ENCODE data around the gene CTTNBP2NL.
"Not testable (repeated sequence)": the region's sequence is repeated elsewhere in the genome, so short reads cannot be mapped to it uniquely, and the experiment has no call there.

CTTNBP2NL gene

GRCh38 chr1:112470324-112470723, 74.3 kb downstream of the CTTNBP2NL start:
- not testable (repeated sequence) for DNase-seq

DNA sequence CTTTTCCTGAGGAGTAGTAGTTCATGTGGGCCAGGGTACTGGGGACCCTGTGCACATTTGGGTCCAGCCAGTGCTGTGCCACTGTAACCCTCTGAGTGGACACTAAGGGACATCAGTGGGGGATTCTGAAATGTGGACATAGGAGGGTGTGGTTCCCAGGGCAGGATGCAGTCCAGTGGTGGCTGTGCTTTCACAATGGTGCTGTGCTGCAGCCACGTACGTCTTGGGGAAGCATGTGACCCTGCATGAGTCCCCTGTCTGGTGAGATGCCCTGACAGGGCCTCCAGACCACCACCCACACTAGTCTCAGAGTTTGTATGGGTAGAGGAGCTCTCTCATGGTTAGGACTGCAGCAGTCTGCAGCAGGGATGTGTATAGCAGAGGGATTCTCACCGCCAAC, 75.0 kb downstream of the CTTNBP2NL start:
- no peak for DNase-seq

DNA sequence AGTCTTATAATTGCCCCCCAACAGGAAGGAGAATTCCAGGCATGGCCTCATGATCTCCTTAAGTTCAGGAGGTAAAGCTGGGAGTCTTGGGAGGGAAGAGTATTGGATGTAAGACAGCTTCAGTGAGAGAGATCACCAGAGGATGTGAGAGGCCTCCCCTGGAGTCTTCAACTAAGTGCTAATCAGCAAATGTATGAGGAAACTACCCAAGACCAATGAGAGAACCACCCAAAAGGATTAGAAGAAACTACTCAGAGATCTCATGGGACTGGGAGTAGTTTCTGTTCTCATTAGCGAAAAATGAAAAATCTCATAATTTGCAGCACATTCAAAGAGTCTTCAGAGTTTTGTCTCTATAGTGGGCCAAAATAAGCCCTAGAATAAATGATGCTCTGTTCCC, 76.1 kb downstream of the CTTNBP2NL start:
- no peak for DNase-seq

DNA sequence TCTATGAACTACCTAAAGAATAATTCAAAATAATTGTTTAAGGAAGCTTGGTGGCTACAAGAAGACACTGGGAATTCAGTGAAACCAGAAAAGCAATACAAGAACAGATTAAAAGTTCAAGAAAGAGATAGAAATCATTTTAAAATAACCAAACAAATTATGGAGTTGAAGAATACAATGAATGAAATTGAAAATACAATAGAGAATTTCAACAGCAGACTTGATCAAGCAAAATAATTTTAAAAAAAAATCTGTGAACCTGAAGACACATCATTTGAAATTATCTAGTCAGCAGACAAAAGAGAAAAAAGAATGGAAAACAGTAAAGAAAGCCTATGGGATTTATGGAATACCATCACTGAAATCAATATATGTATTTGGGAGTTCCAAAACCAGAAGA, 81.5 kb downstream of the CTTNBP2NL start:
- no peak for DNase-seq

DNA sequence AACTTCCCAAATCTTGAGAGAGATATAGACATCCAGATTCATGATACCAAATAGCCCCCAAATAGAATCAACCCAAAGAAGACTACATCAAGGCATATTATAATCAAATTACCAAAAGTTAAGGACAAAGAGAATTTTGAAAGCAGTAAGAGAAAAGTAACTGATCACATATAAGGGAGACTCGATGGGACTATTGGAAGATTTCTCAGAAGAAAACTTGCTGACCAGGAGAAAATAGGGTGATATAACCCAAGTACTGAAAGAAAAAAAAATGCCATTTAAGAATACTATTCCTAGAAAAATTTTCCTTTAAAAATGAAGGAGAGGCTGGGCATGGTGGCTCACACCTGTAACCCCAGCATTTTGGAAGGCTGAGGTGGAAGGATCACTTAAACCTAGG, 82.3 kb downstream of the CTTNBP2NL start:
- DNase-seq, result no peak

GRCh38 chr1:112486063-112486462, 90.0 kb downstream of the CTTNBP2NL start:
- DNase-seq, result not testable (repeated sequence)

DNA sequence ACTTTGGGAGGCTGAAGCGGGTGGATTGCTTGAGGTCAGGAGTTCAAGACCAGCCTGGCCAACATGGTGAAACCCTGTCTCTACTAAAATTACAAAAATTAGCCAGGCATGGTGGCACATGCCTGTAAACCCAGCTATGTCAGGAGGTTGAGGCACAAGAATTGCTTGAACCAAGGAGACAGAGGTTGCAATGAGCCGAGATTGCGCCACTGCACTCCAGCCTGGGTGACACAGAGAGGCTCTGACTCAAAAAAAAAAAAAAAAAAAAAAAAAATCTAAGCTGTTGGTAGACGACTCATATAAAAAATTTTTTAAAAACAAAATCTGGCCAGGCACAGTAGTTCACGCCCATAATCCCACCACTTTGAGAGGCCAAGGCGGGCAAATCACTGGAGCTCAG, 91.7 kb downstream of the CTTNBP2NL start:
- not testable (repeated sequence) for DNase-seq

GRCh38 chr1:112488141-112488540, 92.1 kb downstream of the CTTNBP2NL start:
- DNase-seq, result no peak

GRCh38 chr1:112492076-112492475, 96.1 kb downstream of the CTTNBP2NL start:
- no peak for DNase-seq

DNA sequence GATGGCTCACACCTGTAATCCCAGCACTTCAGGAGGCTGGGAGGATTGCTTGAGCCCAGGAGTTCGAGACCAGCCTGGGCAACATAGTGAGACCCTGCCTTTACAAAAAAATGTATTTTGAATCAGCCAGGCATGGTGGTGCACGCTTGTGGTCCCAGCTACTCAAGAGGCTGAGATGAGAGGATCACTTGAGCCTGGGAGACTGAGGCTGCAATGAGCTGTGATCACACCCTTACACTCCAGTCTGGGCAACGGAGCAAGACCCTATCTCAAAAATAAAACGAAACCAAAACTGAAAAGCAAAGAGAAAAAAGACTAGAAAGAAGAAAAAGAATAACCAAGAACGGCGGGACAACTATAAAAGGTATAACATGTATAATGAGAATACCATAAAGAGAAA, 97.3 kb downstream of the CTTNBP2NL start:
- DNase-seq, result no peak

DNA sequence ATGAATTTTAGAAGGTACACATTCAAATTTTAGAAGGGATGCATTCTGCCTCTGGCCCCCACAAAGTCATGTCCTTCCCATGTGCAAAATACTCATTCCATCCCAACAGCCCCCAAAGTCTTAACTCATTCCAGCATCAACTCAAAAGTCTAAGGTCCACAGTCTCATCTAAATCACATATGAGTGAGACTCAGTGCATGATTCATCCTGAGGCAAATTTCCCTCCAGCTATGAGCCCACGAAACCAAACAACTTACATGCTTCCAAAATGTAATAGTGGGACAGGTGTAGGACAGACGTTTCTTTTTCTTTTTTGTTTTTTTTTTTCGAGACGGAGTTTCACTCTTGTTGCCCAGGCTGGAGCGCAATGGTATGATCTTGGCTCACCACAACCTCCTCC, 100.3 kb downstream of the CTTNBP2NL start:
- no peak for DNase-seq

DNA sequence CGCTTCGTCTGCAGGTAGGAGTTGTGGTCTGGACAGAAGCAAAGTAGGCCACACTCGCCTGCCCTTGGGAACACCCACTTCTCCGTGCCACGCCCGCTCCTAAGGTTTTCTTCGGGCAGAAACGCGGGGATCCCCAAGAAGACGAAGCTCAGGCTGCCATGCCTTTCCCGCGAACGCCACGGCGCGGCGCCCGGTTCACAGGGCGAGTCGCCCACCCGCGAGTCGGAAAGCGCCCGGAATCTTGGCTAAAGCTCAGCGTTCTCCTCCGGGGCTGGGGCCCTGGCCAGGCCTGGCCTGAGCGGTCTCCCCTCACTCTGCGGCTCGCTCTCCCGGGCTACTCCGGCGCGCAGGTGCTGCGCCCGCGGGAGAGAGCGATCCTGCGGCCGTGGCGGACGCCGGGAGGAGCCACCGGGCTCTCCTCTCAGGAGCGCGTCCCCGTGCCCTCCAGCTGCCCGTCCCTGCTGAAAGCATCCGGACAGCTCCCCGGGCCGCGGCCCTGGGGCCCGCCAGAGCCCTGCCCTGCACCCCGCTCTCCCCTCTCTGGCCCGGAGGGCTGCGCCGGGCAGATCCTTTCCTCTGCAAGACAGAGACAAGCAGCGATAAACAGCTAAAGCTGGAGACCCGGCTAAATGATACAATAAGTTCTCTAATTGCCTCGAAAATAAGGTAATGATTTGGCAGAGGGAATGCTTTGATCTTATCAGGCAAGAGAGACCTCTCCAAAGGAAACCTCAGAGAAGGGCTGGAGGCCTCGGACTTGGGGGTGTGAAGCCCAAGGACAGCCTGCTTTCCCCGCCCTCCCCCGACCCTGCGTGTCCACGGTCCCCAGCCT, 106.0 kb downstream of the CTTNBP2NL start:
- DNase-seq, result peak; percentile 57

- no peak for DNase-seq
Measured at GRCh38 chr1:112502826-112503225, 106.8 kb downstream of the CTTNBP2NL start.

GRCh38 chr1:112504001-112504660, 108.1 kb downstream of the CTTNBP2NL start:
- no peak for DNase-seq

- DNase-seq, result no peak
Measured at GRCh38 chr1:112504661-112505399, 108.8 kb downstream of the CTTNBP2NL start.

GRCh38 chr1:112505400-112505785, 109.4 kb downstream of the CTTNBP2NL start:
- no peak for DNase-seq

- DNase-seq, result no peak
Measured at GRCh38 chr1:112505878-112506277, 109.9 kb downstream of the CTTNBP2NL start.

DNA sequence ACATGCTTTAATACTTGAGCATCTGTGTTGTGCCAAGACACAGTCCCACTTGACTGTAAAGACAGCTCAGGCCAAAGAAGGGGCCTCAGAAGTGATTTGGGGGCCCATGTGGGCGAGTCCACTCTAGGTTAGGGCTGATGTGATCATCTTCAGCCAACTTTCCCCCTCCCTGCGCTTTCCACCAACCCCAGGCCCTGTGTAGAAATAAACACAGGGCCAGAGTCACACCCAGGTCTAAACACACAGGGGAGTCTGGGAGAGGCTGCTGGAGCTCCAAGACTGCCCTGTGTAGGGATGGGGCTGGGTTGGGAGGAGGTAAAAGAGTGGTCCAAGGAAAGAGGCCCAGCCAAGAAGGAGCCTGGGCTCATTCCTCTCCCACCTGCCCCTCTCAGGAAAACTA, 110.3 kb downstream of the CTTNBP2NL start:
- DNase-seq, result no peak

- DNase-seq, result no peak
Measured at GRCh38 chr1:112506731-112507130, 110.7 kb downstream of the CTTNBP2NL start.

DNA sequence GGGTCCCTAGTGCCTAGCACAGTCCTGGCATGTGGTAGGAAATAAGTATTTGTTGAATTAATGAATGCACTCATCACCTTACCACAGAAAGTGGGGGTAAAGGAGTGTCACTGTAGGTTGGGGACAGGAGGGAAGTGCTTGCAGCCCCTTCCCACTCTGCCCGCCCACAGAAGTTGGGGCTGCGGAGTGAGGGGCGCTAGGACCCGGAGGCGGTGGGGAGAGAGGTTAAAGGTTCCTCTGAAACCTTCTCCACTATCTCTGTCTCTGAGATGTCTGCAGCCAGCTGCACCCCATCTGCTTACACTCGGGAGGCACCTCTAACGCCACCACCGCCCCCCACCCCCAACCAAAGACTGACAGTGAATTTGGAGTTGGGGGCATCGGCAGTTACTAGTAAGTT, 111.3 kb downstream of the CTTNBP2NL start:
- DNase-seq, result no peak

- DNase-seq, result peak; percentile 21
Measured at GRCh38 chr1:112507921-112508277, 111.9 kb downstream of the CTTNBP2NL start.

GRCh38 chr1:112508278-112509004, 112.4 kb downstream of the CTTNBP2NL start, which contains the start of gene WNT2B:
Gene WNT2B (plus strand): TSS chr1:112508965. CDS start chr1:112509263, 298 bp downstream.
- peak; percentile 41 for DNase-seq

All from stimulated activated CD4-positive, alpha-beta T cell treated with anti-CD3 and anti-CD28 coated beads, Interleukin-4, amount 100 ng/mL, for 24 hours (primary cell).